BLaER1 (cell line): ENCODE measurements around the gene PTGFRN.

ENCODE experiments used
- H3K27ac ChIP-seq: shearing (Covaris generic); formaldehyde crosslinking; 2 replicates; pipeline ENCODE4 v1.8.1; 2022
- H3K27me3 ChIP-seq: shearing (Covaris generic); formaldehyde crosslinking; 2 replicates; pipeline ENCODE4 v1.8.1; 2022
- H3K36me3 ChIP-seq: shearing (Covaris generic); formaldehyde crosslinking; 2 replicates; pipeline ENCODE4 v1.8.1; 2022
- H3K4me1 ChIP-seq: shearing (Covaris generic); formaldehyde crosslinking; 2 replicates; pipeline ENCODE4 v1.8.1; 2022
- H3K4me2 ChIP-seq: shearing (Covaris generic); formaldehyde crosslinking; 2 replicates; pipeline ENCODE4 v1.8.1; 2022
- H3K4me3 ChIP-seq: shearing (Covaris generic); formaldehyde crosslinking; 2 replicates; pipeline ENCODE4 v1.8.1; 2022
- H3K9ac ChIP-seq: shearing (Covaris generic); formaldehyde crosslinking; 2 replicates; pipeline ENCODE4 v1.8.1; 2022
- H3K9me3 ChIP-seq: shearing (Covaris generic); formaldehyde crosslinking; 2 replicates; pipeline ENCODE4 v1.8.1; 2022
- H4K20me1 ChIP-seq: shearing (Covaris generic); formaldehyde crosslinking; 2 replicates; pipeline ENCODE4 v1.8.1; 2022
- Cebpa-rat ChIP-seq: shearing (Covaris generic); IDR thresholded peaks from 2 replicates; pipeline ENCODE4 v1.8.1; 2022

PTGFRN gene

GRCh38 chr1:116904791-116905320 lies 4.9 kb upstream of the PTGFRN start:
- no peak overlapping the region for H3K4me3 ChIP-seq
- H3K9me3 ChIP-seq, result no peaks in the 10 kb centered on the region
- H3K4me2 ChIP-seq, result no peak overlapping the region
- no peak for TF ChIP-seq Cebpa-rat
- H3K27me3 ChIP-seq, result peaks cover 24% of the 10 kb centered on the region
- H3K36me3 ChIP-seq, result no peaks in the 10 kb centered on the region
- no peak overlapping the region for H3K9ac ChIP-seq
- H3K27ac ChIP-seq, result no peak overlapping the region
- peaks cover 8% of the 10 kb centered on the region; the same call in 1 of the 2 replicates for H4K20me1 ChIP-seq
- H3K4me1 ChIP-seq, result peaks cover 5% of the 10 kb centered on the region

DNA sequence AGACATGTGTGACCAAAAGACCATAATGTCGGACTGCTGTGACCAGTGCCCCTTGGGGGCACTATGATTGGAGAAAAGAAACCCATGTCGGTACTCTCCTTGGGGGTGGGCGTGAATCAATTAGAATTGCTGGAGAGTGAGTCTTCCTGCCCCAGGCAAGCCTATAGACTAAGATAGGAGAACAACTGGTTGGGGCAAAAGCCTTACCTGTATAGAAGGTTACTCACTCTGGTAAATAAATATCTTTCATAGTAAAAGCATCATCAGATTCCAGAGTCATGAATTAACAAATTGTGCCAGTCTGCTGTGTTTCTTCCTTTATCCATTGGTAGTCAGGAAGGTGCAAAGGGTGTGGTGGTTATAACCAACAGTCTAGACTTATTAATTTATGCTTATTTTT lies 2.9 kb upstream of the PTGFRN start:
- Histone ChIP-seq H3K27me3 (peaks cover 43% of the 10 kb centered on the region), H4K20me1 (peaks cover 23% of the 10 kb centered on the region), H3K9ac (no peak overlapping the region), H3K4me3 (no peak overlapping the region), H3K27ac (no peak overlapping the region), H3K9me3 (no peaks in the 10 kb centered on the region), H3K36me3 (no peaks in the 10 kb centered on the region), H3K4me2 (no peak overlapping the region), H3K4me1 (peaks cover 16% of the 10 kb centered on the region)
- no peak for TF ChIP-seq Cebpa-rat

DNA sequence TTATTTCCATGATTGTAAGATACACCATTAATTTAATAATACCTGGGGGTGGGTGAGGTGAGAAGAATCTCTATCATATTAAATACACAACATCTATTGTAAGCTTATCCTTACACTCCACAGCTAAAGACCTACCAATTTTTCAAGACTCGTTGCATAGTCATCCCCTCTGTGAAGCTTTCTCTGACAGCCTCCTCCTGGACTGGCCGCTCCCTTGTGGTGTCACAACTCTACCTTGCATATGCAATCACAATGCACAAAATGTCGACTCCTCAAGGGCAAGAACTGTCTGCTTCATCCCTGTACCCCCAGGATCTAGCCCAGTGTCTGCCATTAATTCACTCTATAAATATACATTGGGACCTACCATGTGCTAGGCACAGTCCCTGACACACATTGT lies 2.4 kb upstream of the PTGFRN start:
- H3K27ac ChIP-seq, result no peak overlapping the region
- H3K4me1 ChIP-seq, result peaks cover 16% of the 10 kb centered on the region
- H3K9ac ChIP-seq, result no peak overlapping the region
- no peaks in the 10 kb centered on the region for H3K9me3 ChIP-seq
- no peak for TF ChIP-seq Cebpa-rat
- H3K36me3 ChIP-seq, result no peaks in the 10 kb centered on the region
- peaks cover 23% of the 10 kb centered on the region for H4K20me1 ChIP-seq
- no peak overlapping the region for H3K4me3 ChIP-seq
- peaks cover 49% of the 10 kb centered on the region for H3K27me3 ChIP-seq
- H3K4me2 ChIP-seq, result no peak overlapping the region

GRCh38 chr1:116908266-116908665 lies 1.4 kb upstream of the PTGFRN start:
- no peak overlapping the region for H3K27ac ChIP-seq
- peaks cover 16% of the 10 kb centered on the region for H3K4me1 ChIP-seq
- H3K4me2 ChIP-seq, result no peak overlapping the region
- H3K9ac ChIP-seq, result no peak overlapping the region
- no peaks in the 10 kb centered on the region for H3K9me3 ChIP-seq
- H3K27me3 ChIP-seq, result peaks cover 58% of the 10 kb centered on the region
- H3K36me3 ChIP-seq, result no peaks in the 10 kb centered on the region
- no peak overlapping the region for H3K4me3 ChIP-seq
- TF ChIP-seq Cebpa-rat, result no peak
- peaks cover 23% of the 10 kb centered on the region for H4K20me1 ChIP-seq

GRCh38 chr1:116908820-116909511 lies 750 bp upstream of the PTGFRN start:
- Histone ChIP-seq H3K9ac (no peak overlapping the region), H3K9me3 (no peaks in the 10 kb centered on the region), H3K36me3 (no peaks in the 10 kb centered on the region), H3K4me1 (peaks cover 16% of the 10 kb centered on the region), H3K27ac (no peak overlapping the region), H3K4me2 (no peak overlapping the region), H3K4me3 (peak overlapping the region; percentile 72; the same call in 1 of the 2 replicates), H3K27me3 (peaks cover 61% of the 10 kb centered on the region), H4K20me1 (peaks cover 23% of the 10 kb centered on the region)
- TF ChIP-seq Cebpa-rat, result no peak

GRCh38 chr1:116910379-116911187 lies 867 bp downstream of the PTGFRN start:
- Histone ChIP-seq H3K27me3 (peaks cover 61% of the 10 kb centered on the region), H3K4me1 (peaks cover 16% of the 10 kb centered on the region), H3K36me3 (no peaks in the 10 kb centered on the region), H4K20me1 (peaks cover 23% of the 10 kb centered on the region), H3K27ac (no peak overlapping the region), H3K9ac (0 out of 2 replicates have a peak overlapping the region, but pooled peaks have one; percentile 43), H3K9me3 (no peaks in the 10 kb centered on the region), H3K4me2 (peak overlapping the region; percentile 98), H3K4me3 (peak overlapping the region; percentile 72)
- no peak for TF ChIP-seq Cebpa-rat

- peaks cover 61% of the 10 kb centered on the region for H3K27me3 ChIP-seq
- H3K36me3 ChIP-seq, result no peaks in the 10 kb centered on the region
- no peak for TF ChIP-seq Cebpa-rat
- peaks cover 23% of the 10 kb centered on the region for H4K20me1 ChIP-seq
- H3K9ac ChIP-seq, result no peak overlapping the region
- H3K27ac ChIP-seq, result no peak overlapping the region
- H3K9me3 ChIP-seq, result no peaks in the 10 kb centered on the region
- H3K4me2 ChIP-seq, result peak overlapping the region; percentile 98; the same call in 1 of the 2 replicates
- 0 out of 2 replicates have a peak overlapping the region, but pooled peaks have one; percentile 72 for H3K4me3 ChIP-seq
- peaks cover 16% of the 10 kb centered on the region for H3K4me1 ChIP-seq
Measured at GRCh38 chr1:116911188-116911553, 1.5 kb downstream of the PTGFRN start.

DNA sequence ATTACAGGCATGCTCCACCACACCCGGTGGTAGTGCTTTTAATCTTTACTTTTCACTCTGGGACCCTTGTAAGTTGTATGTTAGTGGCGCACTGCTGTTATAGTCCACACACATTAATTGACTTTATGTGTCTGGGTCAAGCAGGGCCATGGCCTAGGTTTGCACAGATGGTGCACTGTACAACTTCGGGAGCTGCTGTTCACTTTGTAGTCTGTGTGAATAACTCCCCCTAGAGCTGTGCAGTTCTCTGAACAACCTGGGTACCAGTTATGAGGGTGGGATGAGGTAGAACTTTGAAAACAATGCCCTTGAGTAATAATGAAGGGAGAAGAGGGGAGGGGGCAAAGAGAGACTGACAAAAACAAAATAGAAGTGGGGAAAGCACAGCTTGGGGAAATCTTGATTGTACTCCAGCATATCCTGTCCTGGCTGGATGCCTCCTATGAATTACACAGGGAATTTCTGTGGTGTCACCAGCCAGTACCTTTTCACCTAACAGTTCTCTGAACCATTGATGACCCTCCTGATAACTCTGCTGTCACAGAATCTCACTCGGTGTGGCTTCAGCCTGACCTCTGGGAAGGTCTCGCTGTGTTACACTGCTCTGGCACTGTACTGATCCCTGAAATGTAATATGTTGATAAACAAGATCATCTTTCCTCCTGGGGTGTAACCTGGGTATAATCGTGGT lies 2.2 kb downstream of the PTGFRN start:
- no peaks in the 10 kb centered on the region for H3K36me3 ChIP-seq

DNA sequence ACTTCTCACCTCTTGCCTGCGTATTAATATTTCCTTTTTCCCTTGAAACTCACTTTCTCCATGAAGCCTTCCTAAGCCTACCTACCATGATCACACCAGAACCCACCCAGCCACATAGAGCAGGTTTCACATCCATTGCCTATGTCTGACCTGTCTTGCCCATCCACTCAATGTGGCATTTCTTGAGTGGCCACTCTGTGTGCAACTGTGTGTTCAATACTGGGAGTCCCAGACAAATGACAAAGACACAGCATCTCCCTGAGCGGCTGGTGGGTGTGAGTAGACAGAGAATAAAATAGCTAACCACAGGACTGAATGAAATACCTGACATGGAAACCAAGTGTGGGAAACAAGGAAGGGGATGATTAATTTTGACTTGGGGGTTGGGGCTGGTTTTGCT lies 3.1 kb downstream of the PTGFRN start:
- peaks cover 23% of the 10 kb centered on the region for H4K20me1 ChIP-seq
- H3K9ac ChIP-seq, result no peak overlapping the region
- no peak overlapping the region for H3K4me3 ChIP-seq
- peaks cover 16% of the 10 kb centered on the region for H3K4me1 ChIP-seq
- H3K27me3 ChIP-seq, result peaks cover 57% of the 10 kb centered on the region
- H3K36me3 ChIP-seq, result no peaks in the 10 kb centered on the region
- TF ChIP-seq Cebpa-rat, result no peak
- H3K27ac ChIP-seq, result no peak overlapping the region
- H3K4me2 ChIP-seq, result no peak overlapping the region
- H3K9me3 ChIP-seq, result no peaks in the 10 kb centered on the region

More for the DNA sequence above, 2.2 kb downstream of the PTGFRN start:
- Histone ChIP-seq H3K27ac (no peak overlapping the region), H3K27me3 (peaks cover 61% of the 10 kb centered on the region), H3K9me3 (no peaks in the 10 kb centered on the region), H3K4me1 (peaks cover 16% of the 10 kb centered on the region), H3K9ac (no peak overlapping the region), H4K20me1 (peaks cover 23% of the 10 kb centered on the region), H3K4me3 (no peak overlapping the region), H3K4me2 (no peak overlapping the region)
- no peak for TF ChIP-seq Cebpa-rat

DNA sequence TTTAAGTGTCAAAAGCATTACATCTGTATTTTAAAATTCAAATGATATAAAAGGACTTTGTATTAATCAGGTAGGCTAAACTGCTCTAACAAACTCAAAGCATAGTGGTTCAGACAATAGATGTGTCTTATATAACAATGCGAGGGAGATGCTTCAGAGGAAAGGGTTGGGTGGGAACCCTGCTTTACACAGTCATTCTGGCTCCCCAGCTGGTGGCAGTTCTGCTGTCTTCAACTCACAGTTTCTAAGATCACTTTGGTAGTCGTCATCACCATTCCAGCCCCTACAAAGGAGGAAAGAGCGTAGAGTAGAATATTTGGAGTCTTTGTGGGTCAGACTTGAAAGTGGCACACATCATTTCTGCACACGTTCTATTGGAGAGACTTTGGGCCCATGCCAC lies 4.2 kb downstream of the PTGFRN start:
- peaks cover 46% of the 10 kb centered on the region for H3K27me3 ChIP-seq
- TF ChIP-seq Cebpa-rat, result no peak
- H4K20me1 ChIP-seq, result peaks cover 23% of the 10 kb centered on the region
- H3K9ac ChIP-seq, result no peak overlapping the region
- H3K36me3 ChIP-seq, result no peaks in the 10 kb centered on the region
- no peak overlapping the region for H3K27ac ChIP-seq
- no peaks in the 10 kb centered on the region for H3K9me3 ChIP-seq
- H3K4me2 ChIP-seq, result no peak overlapping the region
- H3K4me3 ChIP-seq, result no peak overlapping the region
- peaks cover 16% of the 10 kb centered on the region for H3K4me1 ChIP-seq
